Mesothelial cell of epicardium (in vitro differentiated cells): ENCODE measurements around the gene MMD. TPM values are rescaled to one million over a fixed set of nuclear protein-coding genes. Genes with fewer than 3 reads are reported as not detected.
"Not testable (repeated sequence)": the region's sequence is repeated elsewhere in the genome, so short reads cannot be mapped to it uniquely, and the experiment has no call there.

Experiments
- DNase-seq, 2 experiments: peaks; one replicate each; pipeline ENCODE4 v3.0.0; 2021; ENCODE audit warnings: low spot score in 2 of 2; ENCODE audit not compliant: unreplicated experiment in 2 of 2
- H3K27ac Mint-ChIP-seq: 2 replicates; pipeline ENCODE4 v1.8.0; 2021; ENCODE audit warnings: mixed read lengths
- H3K27me3 Mint-ChIP-seq: 2 replicates; pipeline ENCODE4 v1.8.0; 2021; ENCODE audit warnings: low read depth, mixed read lengths
- H3K36me3 Mint-ChIP-seq: 2 replicates; pipeline ENCODE4 v1.8.0; 2021; ENCODE audit warnings: mixed read lengths
- H3K4me1 Mint-ChIP-seq: 2 replicates; pipeline ENCODE4 v1.8.0; 2021; ENCODE audit warnings: mixed read lengths
- H3K4me3 Mint-ChIP-seq: 2 replicates; pipeline ENCODE4 v1.8.0; 2021; ENCODE audit warnings: mild to moderate bottlenecking, moderate library complexity, mixed read lengths
- H3K9me3 Mint-ChIP-seq: 2 replicates; pipeline ENCODE4 v1.8.0; 2021; ENCODE audit warnings: mixed read lengths
- total RNA-seq: library from RNA; stranded (reverse); gene quantifications from 3 replicates; pipeline ENCODE4 v1.2.1, GENCODE V29; 2021
- TF ChIP-seq, protein P1 (sequence below): fragments of 200-600 bp; sonication (generic); IDR thresholded peaks from one replicate; pipeline ENCODE4 v1.5.0; 2021; ENCODE audit warnings: antibody characterized with exemption; ENCODE audit not compliant: unreplicated experiment

Gene MMD
- total RNA-seq, 1 donor from 2014 or later = 36.6 TPM

- Mint-ChIP-seq H3K27ac (no peak overlapping the region), H3K36me3 (peaks cover 50% of the 10 kb centered on the region), H3K4me1 (peaks cover 1% of the 10 kb centered on the region), H3K27me3 (no peaks in the 10 kb centered on the region), H3K4me3 (no peak overlapping the region), H3K9me3 (no peaks in the 10 kb centered on the region)
- no peak for DNase-seq
- TF ChIP-seq, protein P1, sequence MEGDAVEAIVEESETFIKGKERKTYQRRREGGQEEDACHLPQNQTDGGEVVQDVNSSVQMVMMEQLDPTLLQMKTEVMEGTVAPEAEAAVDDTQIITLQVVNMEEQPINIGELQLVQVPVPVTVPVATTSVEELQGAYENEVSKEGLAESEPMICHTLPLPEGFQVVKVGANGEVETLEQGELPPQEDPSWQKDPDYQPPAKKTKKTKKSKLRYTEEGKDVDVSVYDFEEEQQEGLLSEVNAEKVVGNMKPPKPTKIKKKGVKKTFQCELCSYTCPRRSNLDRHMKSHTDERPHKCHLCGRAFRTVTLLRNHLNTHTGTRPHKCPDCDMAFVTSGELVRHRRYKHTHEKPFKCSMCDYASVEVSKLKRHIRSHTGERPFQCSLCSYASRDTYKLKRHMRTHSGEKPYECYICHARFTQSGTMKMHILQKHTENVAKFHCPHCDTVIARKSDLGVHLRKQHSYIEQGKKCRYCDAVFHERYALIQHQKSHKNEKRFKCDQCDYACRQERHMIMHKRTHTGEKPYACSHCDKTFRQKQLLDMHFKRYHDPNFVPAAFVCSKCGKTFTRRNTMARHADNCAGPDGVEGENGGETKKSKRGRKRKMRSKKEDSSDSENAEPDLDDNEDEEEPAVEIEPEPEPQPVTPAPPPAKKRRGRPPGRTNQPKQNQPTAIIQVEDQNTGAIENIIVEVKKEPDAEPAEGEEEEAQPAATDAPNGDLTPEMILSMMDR = no peak
Measured at GRCh38 chr17:55409030-55409800, 12.4 kb downstream of the MMD start.

- H3K4me1 Mint-ChIP-seq = peaks cover 1% of the 10 kb centered on the region
- H3K36me3 Mint-ChIP-seq = peaks cover 49% of the 10 kb centered on the region
- no peak for DNase-seq
- no peak overlapping the region for H3K4me3 Mint-ChIP-seq
- no peak overlapping the region for H3K27ac Mint-ChIP-seq
- no peaks in the 10 kb centered on the region for H3K9me3 Mint-ChIP-seq
- no peaks in the 10 kb centered on the region for H3K27me3 Mint-ChIP-seq
- TF ChIP-seq, protein P1 = no peak
Measured at GRCh38 chr17:55407641-55408566, 13.7 kb downstream of the MMD start.

DNA sequence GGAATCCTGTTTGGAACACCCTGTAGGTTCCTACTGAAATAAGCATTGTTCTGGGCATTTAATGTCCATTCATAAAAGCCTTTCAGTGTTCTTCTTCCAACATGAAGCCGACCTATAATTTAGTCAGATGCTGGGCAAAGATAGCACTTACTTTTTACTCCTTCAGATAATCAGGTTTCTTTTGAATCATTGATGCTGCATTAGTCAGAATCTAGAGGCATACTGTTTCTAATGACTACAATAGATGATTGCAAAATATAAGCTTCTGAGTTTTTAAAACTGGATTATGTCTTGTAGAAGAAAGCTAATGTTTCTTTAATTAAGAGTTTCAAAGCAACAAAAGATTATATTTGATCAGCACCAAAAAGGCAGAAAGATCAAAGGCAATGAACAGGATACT, 16.0 kb downstream of the MMD start:
- Mint-ChIP-seq H3K36me3 (peaks cover 43% of the 10 kb centered on the region), H3K4me3 (no peak overlapping the region), H3K27me3 (no peaks in the 10 kb centered on the region), H3K9me3 (no peaks in the 10 kb centered on the region), H3K27ac (no peak overlapping the region), H3K4me1 (peaks cover 1% of the 10 kb centered on the region)
- TF ChIP-seq, protein P1 = no peak
- no peak for DNase-seq

GRCh38 chr17:55404197-55404596, 17.4 kb downstream of the MMD start:
- H3K27me3 Mint-ChIP-seq, H3K4me3 Mint-ChIP-seq, DNase-seq, H3K9me3 Mint-ChIP-seq, H3K27ac Mint-ChIP-seq, H3K4me1 Mint-ChIP-seq: not testable (repeated sequence)
- H3K36me3 Mint-ChIP-seq = peaks cover 39% of the 10 kb centered on the region

GRCh38 chr17:55402374-55402773, 19.3 kb downstream of the MMD start:
- Mint-ChIP-seq H3K36me3 (peaks cover 46% of the 10 kb centered on the region), H3K4me1 (no peaks in the 10 kb centered on the region), H3K9me3 (peaks cover 7% of the 10 kb centered on the region), H3K27me3 (no peaks in the 10 kb centered on the region), H3K4me3 (no peak overlapping the region), H3K27ac (no peak overlapping the region)
- no peak for DNase-seq
- TF ChIP-seq, protein P1 = no peak

DNA sequence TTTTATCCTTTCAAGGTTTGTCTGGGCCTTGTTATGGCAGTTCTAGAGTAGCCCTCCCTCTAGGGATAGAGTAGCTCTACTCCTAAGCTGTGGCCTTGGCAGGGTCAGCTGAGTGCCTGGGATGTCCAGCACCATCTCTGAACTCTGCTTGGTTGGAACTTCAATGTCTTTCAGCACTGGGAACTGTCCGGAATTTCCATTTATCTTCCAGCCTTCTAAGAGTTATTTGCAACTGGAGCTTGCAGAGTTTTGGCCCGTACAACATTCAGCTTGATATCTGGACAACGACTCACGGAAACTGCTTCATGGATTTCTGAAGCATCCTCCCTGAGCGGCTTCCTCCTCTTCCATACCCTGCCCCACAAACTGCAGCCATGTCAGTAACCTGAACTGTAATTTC, 22.9 kb downstream of the MMD start:
- no peak for DNase-seq
- Mint-ChIP-seq H3K4me3 (no peak overlapping the region), H3K27ac (no peak overlapping the region), H3K36me3 (peaks cover 43% of the 10 kb centered on the region), H3K27me3 (no peaks in the 10 kb centered on the region), H3K9me3 (peaks cover 7% of the 10 kb centered on the region), H3K4me1 (no peaks in the 10 kb centered on the region)
- TF ChIP-seq, protein P1 = no peak
